Mesenchymal stem cell (in vitro differentiated cells and primary cell): ENCODE measurements around the gene DNAH5.

ENCODE experiments used
- DNase-seq: peaks from one replicate; pipeline ENCODE4 v3.0.0-alpha.2; 2013
- H2AFZ ChIP-seq: one replicate; pipeline ENCODE4 v1.6.1; 2013; ENCODE audit warnings: low read depth, mild to moderate bottlenecking, control low read depth, inconsistent platforms, low read length, moderate library complexity
- H2AK5ac ChIP-seq: 2 replicates; pipeline ENCODE4 v1.6.1; 2013; ENCODE audit warnings: low read length, moderate library complexity, mild to moderate bottlenecking, inconsistent platforms; ENCODE audit not compliant: severe bottlenecking
- H2BK120ac ChIP-seq: one replicate; pipeline ENCODE4 v1.6.1; 2013; ENCODE audit warnings: low read depth, mild to moderate bottlenecking, inconsistent platforms, low read length, moderate library complexity
- H2BK12ac ChIP-seq, 2 experiments: one replicate each; pipeline ENCODE4 v1.6.1; 2013; ENCODE audit warnings: inconsistent platforms in 2 of 2, low read length in 2 of 2, mild to moderate bottlenecking in 2 of 2, moderate library complexity in 2 of 2, control low read depth in 1 of 2
- H2BK15ac ChIP-seq: one replicate; pipeline ENCODE4 v1.6.1; 2013; ENCODE audit warnings: mild to moderate bottlenecking, low read depth, inconsistent platforms; ENCODE audit not compliant: poor library complexity, severe bottlenecking
- H2BK5ac ChIP-seq: 2 replicates; pipeline ENCODE4 v1.6.1; 2013; ENCODE audit warnings: low read depth, mild to moderate bottlenecking, low read length, control low read depth, inconsistent platforms; ENCODE audit not compliant: poor library complexity, severe bottlenecking
- H3K14ac ChIP-seq, 2 experiments: one replicate each; pipeline ENCODE4 v1.6.1; 2013; ENCODE audit warnings: inconsistent platforms in 2 of 2, low read length in 2 of 2, control low read depth in 1 of 2, mild to moderate bottlenecking in 1 of 2, moderate library complexity in 1 of 2
- H3K18ac ChIP-seq, 2 experiments: one replicate each; pipeline ENCODE4 v1.6.1; 2013; ENCODE audit warnings: inconsistent platforms in 2 of 2, low read length in 2 of 2, control low read depth in 1 of 2, low read depth in 1 of 2, mild to moderate bottlenecking in 1 of 2
- H3K23ac ChIP-seq, 2 experiments: one replicate each; pipeline ENCODE4 v1.6.1; 2013; ENCODE audit warnings: inconsistent platforms in 2 of 2, low read length in 2 of 2, mild to moderate bottlenecking in 2 of 2, moderate library complexity in 2 of 2, control low read depth in 1 of 2
- H3K27ac ChIP-seq: 2 replicates; pipeline ENCODE4 v1.5.1; 2013; ENCODE audit warnings: mild to moderate bottlenecking, moderate library complexity, low read length, control low read depth, inconsistent platforms; ENCODE audit not compliant: poor library complexity, severe bottlenecking
- H3K27me3 ChIP-seq, 2 experiments: 2 replicates each; pipeline versions ENCODE4 v1.6.1 to v1.7.0; 2013; ENCODE audit warnings: low read length in 2 of 2, mild to moderate bottlenecking in 2 of 2, moderate library complexity in 2 of 2, control low read depth in 1 of 2, inconsistent platforms in 1 of 2; ENCODE audit not compliant: control insufficient read depth in 1 of 2, insufficient read depth in 1 of 2
- H3K36me3 ChIP-seq, 2 experiments: 2 replicates each; pipeline versions ENCODE4 v1.6.1 to v1.7.0; 2013; ENCODE audit warnings: low read length in 2 of 2, control low read depth in 1 of 2, inconsistent platforms in 1 of 2, low read depth in 1 of 2, mild to moderate bottlenecking in 1 of 2; ENCODE audit not compliant: insufficient read depth in 2 of 2, control insufficient read depth in 1 of 2
- H3K4ac ChIP-seq, 2 experiments: one replicate each; pipeline ENCODE4 v1.6.1; 2013; ENCODE audit warnings: inconsistent platforms in 2 of 2, low read length in 2 of 2, mild to moderate bottlenecking in 2 of 2, moderate library complexity in 2 of 2, control low read depth in 1 of 2, low read depth in 1 of 2
- H3K4me1 ChIP-seq: 2 replicates; pipeline ENCODE4 v1.6.1; 2013; ENCODE audit warnings: low read depth, low read length, control low read depth; ENCODE audit not compliant: control insufficient read depth, insufficient read depth
- H3K4me2 ChIP-seq: 2 replicates; pipeline ENCODE4 v1.6.1; 2013; ENCODE audit warnings: low read length, mild to moderate bottlenecking, inconsistent platforms; ENCODE audit not compliant: poor library complexity, severe bottlenecking
- H3K4me3 ChIP-seq, 2 experiments: 2 replicates each; pipeline versions ENCODE4 v1.5.1 to v1.7.0; 2013; ENCODE audit warnings: low read length in 2 of 2, mild to moderate bottlenecking in 2 of 2, control low read depth in 1 of 2, low read depth in 1 of 2; ENCODE audit not compliant: insufficient read depth in 1 of 2
- H3K79me1 ChIP-seq: replicated peaks from 2 replicates; pipeline ENCODE4 v1.6.1; 2013; ENCODE audit warnings: mild to moderate bottlenecking, control low read depth, low read length, inconsistent platforms; ENCODE audit not compliant: poor library complexity, severe bottlenecking
- H3K9ac ChIP-seq: 2 replicates; pipeline ENCODE4 v1.7.0; 2013; ENCODE audit warnings: mild to moderate bottlenecking, low read length, moderate library complexity
- H3K9me3 ChIP-seq: 2 replicates; pipeline ENCODE4 v1.7.0; 2013; ENCODE audit warnings: mild to moderate bottlenecking, low read length; ENCODE audit not compliant: control insufficient read depth
- H4K8ac ChIP-seq: one replicate; pipeline ENCODE4 v1.6.1; 2013; ENCODE audit warnings: inconsistent platforms, mild to moderate bottlenecking, low read length, moderate library complexity
- H4K91ac ChIP-seq: one replicate; pipeline ENCODE4 v1.6.1; 2013; ENCODE audit warnings: mild to moderate bottlenecking, low read length, inconsistent platforms
- WGBS: methylation state at CpG from one replicate; pipeline ENCODE4 v1.1.7; 2013; ENCODE audit warnings: mixed read lengths; 5-methylcytosine and 5-hydroxymethylcytosine counted together

Gene DNAH5

GRCh38 chr5:13664377-13664776 lies 280.1 kb downstream of the DNAH5 start:
- Histone ChIP-seq H3K23ac (no peak overlapping the region), H3K36me3 (no peaks in the 10 kb centered on the region), H3K9ac (no peak overlapping the region), H4K8ac (no peak overlapping the region), H3K27ac (no peak overlapping the region), H2BK5ac (no peak overlapping the region), H3K4me1 (peaks cover 2% of the 10 kb centered on the region), H2BK15ac (no peak overlapping the region), H3K18ac (no peak overlapping the region), H3K4me2 (no peak overlapping the region), H3K4ac (peak overlapping the region in 1 of 2 experiments; percentile 31), H2AFZ (no peak overlapping the region), H2AK5ac (no peak overlapping the region), H3K14ac (peak overlapping the region in 1 of 2 experiments; percentile 31), H3K27me3 (no peaks in the 10 kb centered on the region), H3K79me1 (no peaks in the 10 kb centered on the region), H2BK120ac (no peak overlapping the region), H4K91ac (no peak overlapping the region), H3K4me3 (no peak overlapping the region), H3K9me3 (no peaks in the 10 kb centered on the region), H2BK12ac (no peak overlapping the region)
- 18% methylated on average over 3 of the region's 3 CpGs for WGBS
- DNase-seq = peak; percentile 90

GRCh38 chr5:13662626-13663025 lies 281.9 kb downstream of the DNAH5 start:
- Histone ChIP-seq H2BK120ac (no peak overlapping the region), H2AK5ac (no peak overlapping the region), H3K4ac (no peak overlapping the region), H2BK12ac (no peak overlapping the region), H4K91ac (no peak overlapping the region), H2AFZ (no peak overlapping the region), H3K4me3 (no peak overlapping the region), H3K27me3 (no peaks in the 10 kb centered on the region), H3K9ac (no peak overlapping the region), H3K4me2 (no peak overlapping the region), H3K36me3 (no peaks in the 10 kb centered on the region), H3K4me1 (peaks cover 2% of the 10 kb centered on the region), H3K23ac (no peak overlapping the region), H2BK5ac (no peak overlapping the region), H4K8ac (no peak overlapping the region), H2BK15ac (no peak overlapping the region), H3K14ac (no peak overlapping the region), H3K9me3 (no peaks in the 10 kb centered on the region), H3K79me1 (no peaks in the 10 kb centered on the region), H3K18ac (no peak overlapping the region), H3K27ac (no peak overlapping the region)
- DNase-seq = no peak

- no peak overlapping the region for H2BK15ac ChIP-seq
- no peaks in the 10 kb centered on the region for H3K36me3 ChIP-seq
- H3K4me1 ChIP-seq = peaks cover 2% of the 10 kb centered on the region
- H3K4me3 ChIP-seq = no peak overlapping the region
- no peak overlapping the region for H3K27ac ChIP-seq
- no peak overlapping the region for H3K14ac ChIP-seq
- no peak for DNase-seq
- H3K18ac ChIP-seq = no peak overlapping the region
- no peak overlapping the region for H3K4me2 ChIP-seq
- no peaks in the 10 kb centered on the region for H3K9me3 ChIP-seq
- no peaks in the 10 kb centered on the region for H3K27me3 ChIP-seq
- 60% methylated on average over 1 of the region's 1 CpG for WGBS
- H2BK5ac ChIP-seq = no peak overlapping the region
- H3K79me1 ChIP-seq = no peaks in the 10 kb centered on the region
- no peak overlapping the region for H2AFZ ChIP-seq
- H3K9ac ChIP-seq = no peak overlapping the region
- H2BK12ac ChIP-seq = no peak overlapping the region
- no peak overlapping the region for H4K91ac ChIP-seq
- no peak overlapping the region for H2BK120ac ChIP-seq
- H4K8ac ChIP-seq = no peak overlapping the region
- H2AK5ac ChIP-seq = no peak overlapping the region
- no peak overlapping the region for H3K23ac ChIP-seq
- H3K4ac ChIP-seq = no peak overlapping the region
These were observed 283.2 kb downstream of the DNAH5 start for GRCh38 chr5:13661272-13661671.

GRCh38 chr5:13660072-13660471 lies 284.4 kb downstream of the DNAH5 start:
- Histone ChIP-seq H3K9ac (no peak overlapping the region), H3K36me3 (no peaks in the 10 kb centered on the region), H4K91ac (no peak overlapping the region), H2AK5ac (no peak overlapping the region), H3K4me1 (peaks cover 2% of the 10 kb centered on the region), H2AFZ (no peak overlapping the region), H2BK5ac (no peak overlapping the region), H3K4me3 (no peak overlapping the region), H2BK12ac (no peak overlapping the region), H3K79me1 (no peaks in the 10 kb centered on the region), H4K8ac (no peak overlapping the region), H2BK120ac (no peak overlapping the region), H3K18ac (no peak overlapping the region), H3K27ac (no peak overlapping the region), H3K14ac (no peak overlapping the region), H3K9me3 (no peaks in the 10 kb centered on the region), H3K4me2 (no peak overlapping the region), H3K23ac (no peak overlapping the region), H3K27me3 (no peaks in the 10 kb centered on the region), H3K4ac (no peak overlapping the region), H2BK15ac (no peak overlapping the region)
- no CpG with 5 or more reads among the region's 3 CpGs for WGBS
- peak; percentile 13 for DNase-seq
